Tongue (tissue), 2 donors: ENCODE results near the gene ITGA2. TPM values are rescaled to one million over a fixed set of nuclear protein-coding genes. Genes with fewer than 3 reads are reported as not detected.

Experiments
- DNase-seq: peaks from one replicate; pipeline ENCODE4 v3.0.0-alpha.2; 2015
- total RNA-seq: library from RNA; depleted of rRNA; stranded (reverse); fragments of >200 nt; gene quantifications from one replicate; pipeline ENCODE4 v1.2.3, GENCODE V29; 2014

Gene ITGA2
- total RNA-seq, 1 donor from 2014 or later, result 26.1 TPM

GRCh38 chr5:52989781-52990527 lies 802 bp downstream of the ITGA2 start:
- peak; percentile 64 for DNase-seq

GRCh38 chr5:52990528-52990925 lies 1.4 kb downstream of the ITGA2 start:
- DNase-seq, result no peak

GRCh38 chr5:52993367-52993766 lies 4.2 kb downstream of the ITGA2 start:
- DNase-seq, result no peak

GRCh38 chr5:52994266-52994665 lies 5.1 kb downstream of the ITGA2 start:
- DNase-seq, result no peak

- no peak for DNase-seq
These were observed 5.9 kb downstream of the ITGA2 start for GRCh38 chr5:52995095-52995494.

- no peak for DNase-seq
These were observed 6.8 kb downstream of the ITGA2 start for GRCh38 chr5:52995914-52996313.

GRCh38 chr5:52996979-52997378 lies 7.8 kb downstream of the ITGA2 start:
- no peak for DNase-seq

- DNase-seq, result peak; percentile 21
These were observed 8.3 kb downstream of the ITGA2 start for GRCh38 chr5:52997424-52997823.

GRCh38 chr5:52998552-52999313 lies 9.6 kb downstream of the ITGA2 start:
- no peak for DNase-seq

GRCh38 chr5:52999344-52999949 lies 10.3 kb downstream of the ITGA2 start:
- DNase-seq, result no peak

- DNase-seq, result no peak
These were observed 12.4 kb downstream of the ITGA2 start for GRCh38 chr5:53001541-53001940.

GRCh38 chr5:53002491-53002890 lies 13.3 kb downstream of the ITGA2 start:
- DNase-seq, result no peak

- no peak for DNase-seq
These were observed 14.0 kb downstream of the ITGA2 start for GRCh38 chr5:53003144-53003543.

GRCh38 chr5:53006911-53007890 lies 18.0 kb downstream of the ITGA2 start:
- DNase-seq, result peak; percentile 14

GRCh38 chr5:53008751-53009150 lies 19.6 kb downstream of the ITGA2 start:
- DNase-seq, result no peak

GRCh38 chr5:53009816-53010215 lies 20.7 kb downstream of the ITGA2 start:
- DNase-seq, result no peak

- no peak for DNase-seq
These were observed 21.7 kb downstream of the ITGA2 start for GRCh38 chr5:53010814-53011213.

GRCh38 chr5:53011233-53011632 lies 22.1 kb downstream of the ITGA2 start:
- no peak for DNase-seq

- no peak for DNase-seq
These were observed 24.7 kb downstream of the ITGA2 start for GRCh38 chr5:53013857-53014256.

- no peak for DNase-seq
These were observed 28.2 kb downstream of the ITGA2 start for GRCh38 chr5:53017383-53017782.

- no peak for DNase-seq
These were observed 28.7 kb downstream of the ITGA2 start for GRCh38 chr5:53017794-53018391.

GRCh38 chr5:53019320-53019719 lies 30.2 kb downstream of the ITGA2 start:
- DNase-seq, result no peak
